H9 (cell line): ENCODE measurements around the gene GSTA3. TPM values are rescaled to one million over a fixed set of nuclear protein-coding genes. Genes with fewer than 3 reads are reported as not detected.

Experiments
- DNase-seq: peaks from one replicate; pipeline ENCODE4 v3.0.0-alpha.2; 2017
- H2AFZ ChIP-seq: one replicate; pipeline ENCODE4 v1.6.1; 2013; ENCODE audit warnings: mild to moderate bottlenecking, low read length, control low read depth, moderate library complexity
- H2AK5ac ChIP-seq: 2 replicates; pipeline ENCODE4 v1.6.1; 2013; ENCODE audit warnings: low read length, control low read depth, mixed read lengths; ENCODE audit not compliant: insufficient read length
- H2BK120ac ChIP-seq: one replicate; pipeline ENCODE4 v1.6.1; 2013; ENCODE audit warnings: low read depth, mild to moderate bottlenecking, low read length, control low read depth, inconsistent platforms; ENCODE audit not compliant: poor library complexity, severe bottlenecking
- H2BK12ac ChIP-seq: 2 replicates; pipeline ENCODE4 v1.6.1; 2013; ENCODE audit warnings: low read length, control low read depth, mixed read lengths, low read depth; ENCODE audit not compliant: insufficient read length
- H2BK15ac ChIP-seq: 2 replicates; pipeline ENCODE4 v1.6.1; 2013; ENCODE audit warnings: low read depth, low read length, control low read depth
- H2BK20ac ChIP-seq: one replicate; pipeline ENCODE4 v1.6.1; 2013; ENCODE audit warnings: low read depth, mild to moderate bottlenecking, low read length, control low read depth, inconsistent platforms; ENCODE audit not compliant: poor library complexity, severe bottlenecking
- H2BK5ac ChIP-seq: 2 replicates; pipeline ENCODE4 v1.6.1; 2013; ENCODE audit warnings: low read length, control low read depth, mixed read lengths; ENCODE audit not compliant: insufficient read length
- H3K14ac ChIP-seq: 2 replicates; pipeline ENCODE4 v1.6.1; 2013; ENCODE audit warnings: low read length, control low read depth; ENCODE audit not compliant: insufficient read depth
- H3K18ac ChIP-seq: 2 replicates; pipeline ENCODE4 v1.6.1; 2013; ENCODE audit warnings: low read depth, mild to moderate bottlenecking, mixed read lengths, low read length, control low read depth; ENCODE audit not compliant: insufficient read length
- H3K23ac ChIP-seq: 2 replicates; pipeline ENCODE4 v1.6.1; 2013; ENCODE audit warnings: low read length, control low read depth, mixed read lengths, low read depth; ENCODE audit not compliant: insufficient read length
- H3K23me2 ChIP-seq: 2 replicates; pipeline ENCODE4 v1.6.1; 2013; ENCODE audit warnings: low read depth, mild to moderate bottlenecking, mixed read lengths, low read length, control low read depth; ENCODE audit not compliant: insufficient read length, poor library complexity, severe bottlenecking
- H3K27ac ChIP-seq: 2 replicates; pipeline ENCODE4 v1.5.1; 2013; ENCODE audit warnings: low read length, control low read depth, mixed read lengths, low read depth; ENCODE audit not compliant: insufficient read length
- H3K27me3 ChIP-seq: 2 replicates; pipeline ENCODE4 v1.6.1; 2013; ENCODE audit warnings: low read length, control low read depth, inconsistent platforms; ENCODE audit not compliant: insufficient read depth
- H3K4ac ChIP-seq: 2 replicates; pipeline ENCODE4 v1.6.1; 2013; ENCODE audit warnings: low read depth, mild to moderate bottlenecking, control low read depth, inconsistent platforms, low read length, moderate library complexity
- H3K4me1 ChIP-seq: 2 replicates; pipeline ENCODE4 v1.6.1; 2013; ENCODE audit warnings: low read length, control low read depth, inconsistent platforms; ENCODE audit not compliant: insufficient read depth
- H3K4me2 ChIP-seq: 2 replicates; pipeline ENCODE4 v1.6.1; 2013; ENCODE audit warnings: low read length, control low read depth, mixed read lengths; ENCODE audit not compliant: insufficient read length, insufficient read depth
- H3K56ac ChIP-seq: 2 replicates; pipeline ENCODE4 v1.6.1; 2013; ENCODE audit warnings: low read depth, mild to moderate bottlenecking, mixed read lengths, low read length, control low read depth; ENCODE audit not compliant: insufficient read length
- H3K79me1 ChIP-seq: 2 replicates; pipeline ENCODE4 v1.6.1; 2013; ENCODE audit warnings: low read depth, mild to moderate bottlenecking, moderate library complexity, low read length, control low read depth, inconsistent platforms; ENCODE audit not compliant: insufficient read depth, poor library complexity, severe bottlenecking
- H3K79me2 ChIP-seq: 2 replicates; pipeline ENCODE4 v1.6.1; 2013; ENCODE audit warnings: low read length, control low read depth, inconsistent platforms; ENCODE audit not compliant: insufficient read depth
- H3K9ac ChIP-seq: 2 replicates; pipeline ENCODE4 v1.6.1; 2013; ENCODE audit warnings: low read length, control low read depth, mixed read lengths; ENCODE audit not compliant: insufficient read length; ENCODE audit errors: extremely low read depth
- H3K9me3 ChIP-seq: one replicate; pipeline ENCODE4 v1.6.1; 2013; ENCODE audit warnings: low read depth, low read length, inconsistent platforms; ENCODE audit not compliant: control insufficient read depth
- H3T11ph ChIP-seq: one replicate; pipeline ENCODE4 v1.6.1; 2013; ENCODE audit warnings: mild to moderate bottlenecking, low read length, control low read depth, inconsistent platforms
- H4K20me1 ChIP-seq: one replicate; pipeline ENCODE4 v1.6.1; 2013; ENCODE audit not compliant: control insufficient read depth, insufficient read length, insufficient read depth
- H4K5ac ChIP-seq: 2 replicates; pipeline ENCODE4 v1.6.1; 2013; ENCODE audit warnings: low read depth, mild to moderate bottlenecking, mixed read lengths, low read length, control low read depth; ENCODE audit not compliant: insufficient read length
- H4K8ac ChIP-seq: replicated peaks from 2 replicates; pipeline ENCODE4 v1.6.1; 2013; ENCODE audit warnings: low read length, control low read depth, mixed read lengths, low read depth; ENCODE audit not compliant: insufficient read length
- H4K91ac ChIP-seq: 2 replicates; pipeline ENCODE4 v1.6.1; 2013; ENCODE audit warnings: low read depth, mild to moderate bottlenecking, moderate library complexity, mixed read lengths, low read length, control low read depth; ENCODE audit not compliant: insufficient read length
- H3K27ac Mint-ChIP-seq, 3 experiments: 2 replicates in 2 of 3; 3 replicates in 1 of 3; pipeline ENCODE4 v1.8.0; 2020 to 2021; ENCODE audit warnings: mixed read lengths in 3 of 3, mild to moderate bottlenecking in 1 of 3, moderate library complexity in 1 of 3
- H3K27me3 Mint-ChIP-seq: 2 replicates; pipeline ENCODE4 v1.8.0; 2021; ENCODE audit warnings: low read depth, mild to moderate bottlenecking, moderate library complexity, mixed read lengths
- H3K36me3 Mint-ChIP-seq, 3 experiments: 2 replicates in 2 of 3; 3 replicates in 1 of 3; pipeline ENCODE4 v1.8.0; 2020 to 2021; ENCODE audit warnings: low read depth in 3 of 3, mixed read lengths in 3 of 3; ENCODE audit not compliant: insufficient read depth in 1 of 3
- H3K4me1 Mint-ChIP-seq, 2 experiments: 2 replicates each; pipeline ENCODE4 v1.8.0; 2020; ENCODE audit warnings: mixed read lengths in 2 of 2
- H3K4me3 Mint-ChIP-seq, 2 experiments: 2 replicates in 1 of 2; 3 replicates in 1 of 2; pipeline ENCODE4 v1.8.0; 2020 to 2021; ENCODE audit warnings: mild to moderate bottlenecking in 2 of 2, mixed read lengths in 2 of 2, moderate library complexity in 1 of 2
- H3K9me3 Mint-ChIP-seq, 2 experiments: 2 replicates in 1 of 2; 3 replicates in 1 of 2; pipeline ENCODE4 v1.8.0; 2020; ENCODE audit warnings: mild to moderate bottlenecking in 2 of 2, mixed read lengths in 2 of 2, moderate library complexity in 1 of 2
- WGBS: extraction: QIAGEN DNeasy Blood & Tissue Kit; methylation state at CpG from one replicate; pipeline ENCODE4 v1.1.7; 2013; ENCODE audit warnings: missing lambda C conversion rate, low lambda C conversion rate, mixed read lengths; ENCODE audit not compliant: insufficient read length; ENCODE audit errors: extremely low coverage; 5-methylcytosine and 5-hydroxymethylcytosine counted together
- long read RNA-seq: library from polyadenylated mRNA; unstranded; transcript quantifications from one replicate; pipeline ENCODE4 v2.0.0, GENCODE V29; 2020
- total RNA-seq: library from RNA; stranded (reverse); gene quantifications from 2 replicates; pipeline ENCODE4 v1.2.1, GENCODE V29; 2021
- TF ChIP-seq, protein P1 (sequence below): fragments of 200-600 bp; sonication (generic); conservative IDR thresholded peaks from 3 replicates; pipeline ENCODE4 v1.8.0; 2021; ENCODE audit warnings: antibody characterized with exemption, mild to moderate bottlenecking

Gene GSTA3
- total RNA-seq = not detected in 2 replicates
- long read RNA-seq = 0 reads

DNA sequence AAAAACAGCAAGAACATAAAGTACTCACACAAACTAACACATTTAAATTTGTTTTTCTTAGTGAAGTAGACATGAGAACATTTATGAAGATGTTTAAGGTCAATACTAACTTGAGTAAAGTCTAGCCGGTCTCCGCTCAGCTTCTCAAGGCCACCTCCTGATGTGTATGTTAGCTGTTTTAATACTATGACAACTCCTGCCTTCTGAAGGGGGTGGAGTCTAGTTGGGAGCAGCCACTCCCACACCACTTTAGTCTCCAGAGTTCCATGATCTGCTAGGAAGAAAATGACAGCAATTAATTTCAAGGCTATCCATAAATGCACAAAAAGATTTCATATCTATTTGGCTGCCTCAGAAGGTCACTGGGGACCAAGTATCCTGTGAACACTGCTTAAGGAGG, at the start of gene GSTA3:
Gene GSTA3 (minus strand): TSS at position 168 of the 400 bp plus-strand sequence. CDS start 3,864 bp downstream, outside the sequence.
- H2BK20ac ChIP-seq = no peak within 1 kb of the TSS
- H4K5ac ChIP-seq = no peak within 1 kb of the TSS
- no peak within 1 kb of the TSS for H3K27ac Mint-ChIP-seq
- H2BK120ac ChIP-seq = no peak within 1 kb of the TSS
- no peaks in the 10 kb centered on the region for H3K79me2 ChIP-seq
- no peak within 1 kb of the TSS for H3K9ac ChIP-seq
- no peak within 1 kb of the TSS for H2BK5ac ChIP-seq
- H4K8ac ChIP-seq = no peak within 1 kb of the TSS
- H3K23ac ChIP-seq = no peak within 1 kb of the TSS
- H2AFZ ChIP-seq = no peak within 1 kb of the TSS
- no peaks in the 10 kb centered on the region for H3K27me3 Mint-ChIP-seq
- no peak within 1 kb of the TSS for H3K56ac ChIP-seq
- no peak within 1 kb of the TSS for H3K4me2 ChIP-seq
- no peak within 1 kb of the TSS for H4K91ac ChIP-seq
- H2BK15ac ChIP-seq = no peak within 1 kb of the TSS
- peaks cover 0 to 3% (median 0%) of the 10 kb centered on the region in 3 experiments; a peak in 2 of 7 replicates for H3K36me3 Mint-ChIP-seq
- no peak within 1 kb of the TSS for H2AK5ac ChIP-seq
- H3K27me3 ChIP-seq = no peaks in the 10 kb centered on the region
- no peaks in the 10 kb centered on the region for H3K9me3 ChIP-seq
- no peak for DNase-seq
- H3K9me3 Mint-ChIP-seq = peaks cover 0 to 4% of the 10 kb centered on the region in 2 experiments; a peak in 1 of 5 replicates
- no peak within 1 kb of the TSS for H2BK12ac ChIP-seq
- H3T11ph ChIP-seq = no peak within 1 kb of the TSS
- H3K27ac ChIP-seq = no peak within 1 kb of the TSS
- peaks cover 0 to 6% of the 10 kb centered on the region in 2 experiments; a peak in 1 of 4 replicates for H3K4me1 Mint-ChIP-seq
- TF ChIP-seq, protein P1, sequence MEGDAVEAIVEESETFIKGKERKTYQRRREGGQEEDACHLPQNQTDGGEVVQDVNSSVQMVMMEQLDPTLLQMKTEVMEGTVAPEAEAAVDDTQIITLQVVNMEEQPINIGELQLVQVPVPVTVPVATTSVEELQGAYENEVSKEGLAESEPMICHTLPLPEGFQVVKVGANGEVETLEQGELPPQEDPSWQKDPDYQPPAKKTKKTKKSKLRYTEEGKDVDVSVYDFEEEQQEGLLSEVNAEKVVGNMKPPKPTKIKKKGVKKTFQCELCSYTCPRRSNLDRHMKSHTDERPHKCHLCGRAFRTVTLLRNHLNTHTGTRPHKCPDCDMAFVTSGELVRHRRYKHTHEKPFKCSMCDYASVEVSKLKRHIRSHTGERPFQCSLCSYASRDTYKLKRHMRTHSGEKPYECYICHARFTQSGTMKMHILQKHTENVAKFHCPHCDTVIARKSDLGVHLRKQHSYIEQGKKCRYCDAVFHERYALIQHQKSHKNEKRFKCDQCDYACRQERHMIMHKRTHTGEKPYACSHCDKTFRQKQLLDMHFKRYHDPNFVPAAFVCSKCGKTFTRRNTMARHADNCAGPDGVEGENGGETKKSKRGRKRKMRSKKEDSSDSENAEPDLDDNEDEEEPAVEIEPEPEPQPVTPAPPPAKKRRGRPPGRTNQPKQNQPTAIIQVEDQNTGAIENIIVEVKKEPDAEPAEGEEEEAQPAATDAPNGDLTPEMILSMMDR = no peak
- no peaks in the 10 kb centered on the region for H3K23me2 ChIP-seq
- no peak within 1 kb of the TSS for H3K4ac ChIP-seq
- H3K18ac ChIP-seq = no peak within 1 kb of the TSS
- H3K4me3 Mint-ChIP-seq = no peak within 1 kb of the TSS
- no peaks in the 10 kb centered on the region for H3K79me1 ChIP-seq
- no peaks in the 10 kb centered on the region for H3K4me1 ChIP-seq
- no CpG with 5 or more reads among the region's 2 CpGs for WGBS
- no peaks in the 10 kb centered on the region for H4K20me1 ChIP-seq
- no peak within 1 kb of the TSS for H3K14ac ChIP-seq
